GM19099 (cell line): ENCODE measurements around the gene CIBAR2.

Source experiments
- POLR2A ChIP-seq: IDR thresholded peaks from 3 replicates; pipeline ENCODE4 v1.6.1; 2011; ENCODE audit warnings: low read depth; ENCODE audit not compliant: insufficient read length; ENCODE audit errors: extremely low read depth

The CIBAR2 gene

DNA sequence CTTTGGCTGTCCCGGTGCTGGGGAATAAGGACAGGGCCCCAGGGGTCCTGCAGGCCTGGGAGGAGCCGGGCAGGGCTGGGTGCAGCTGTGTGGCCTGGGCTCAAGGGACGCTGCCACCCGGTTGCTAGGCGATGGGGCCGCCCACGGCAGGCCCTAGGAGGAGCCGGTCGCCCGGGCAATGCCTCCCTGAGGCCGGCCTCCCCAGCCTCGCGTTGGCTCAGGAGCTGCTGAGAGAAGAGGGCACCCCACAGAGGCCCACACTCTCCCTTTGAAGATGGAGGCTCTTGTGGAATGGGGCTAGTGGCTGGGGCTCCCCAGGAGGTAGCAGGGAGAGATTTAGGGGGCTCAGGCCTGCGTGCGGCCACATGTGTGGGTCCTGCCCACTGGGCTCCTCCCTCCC is at the start of gene CIBAR2:
Gene CIBAR2, minus strand, starts transcription at position 109 of the 400 bp plus-strand sequence. CDS start 120 bp downstream, outside the sequence.
- no peak for TF ChIP-seq POLR2A

DNA sequence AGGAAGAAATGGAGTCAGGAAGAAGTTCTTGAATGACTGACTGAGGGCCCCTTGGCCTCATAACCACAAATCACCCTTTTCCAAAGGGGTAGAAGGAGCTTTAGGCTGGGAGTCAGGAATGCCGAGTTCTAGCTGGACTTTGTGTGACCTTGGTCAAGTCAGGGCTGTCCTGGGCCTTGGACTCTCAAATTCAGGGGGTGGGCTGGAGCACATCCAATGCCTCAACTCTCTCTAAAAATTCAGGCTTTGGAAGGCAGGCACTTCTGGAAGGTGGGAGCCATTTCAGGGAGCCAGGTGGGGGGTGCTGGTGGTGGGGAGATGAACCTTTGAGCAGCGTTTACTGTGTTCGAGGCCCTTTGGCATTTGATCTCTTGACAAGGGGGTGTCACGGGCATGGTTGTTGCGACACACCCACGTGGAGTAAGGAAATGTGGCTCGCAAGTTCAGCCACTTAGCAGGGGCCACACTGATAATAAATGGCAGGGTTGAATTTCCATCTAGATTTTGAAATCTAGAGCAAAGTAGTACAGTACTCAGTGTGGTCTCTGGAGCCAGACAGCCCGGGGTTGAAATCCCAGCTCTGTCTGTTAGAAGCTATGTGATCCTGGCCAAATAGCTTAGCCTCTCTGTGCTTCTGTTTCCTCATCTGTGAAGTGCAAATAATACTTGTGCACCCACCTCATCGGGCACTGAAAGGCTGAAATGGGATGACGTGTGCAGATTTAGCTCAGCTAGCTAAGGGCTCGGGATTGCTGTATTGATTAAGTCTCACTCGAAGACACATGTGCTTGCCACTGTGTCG is 47.1 kb upstream of the CIBAR2 start:
- TF ChIP-seq POLR2A = no peak

DNA sequence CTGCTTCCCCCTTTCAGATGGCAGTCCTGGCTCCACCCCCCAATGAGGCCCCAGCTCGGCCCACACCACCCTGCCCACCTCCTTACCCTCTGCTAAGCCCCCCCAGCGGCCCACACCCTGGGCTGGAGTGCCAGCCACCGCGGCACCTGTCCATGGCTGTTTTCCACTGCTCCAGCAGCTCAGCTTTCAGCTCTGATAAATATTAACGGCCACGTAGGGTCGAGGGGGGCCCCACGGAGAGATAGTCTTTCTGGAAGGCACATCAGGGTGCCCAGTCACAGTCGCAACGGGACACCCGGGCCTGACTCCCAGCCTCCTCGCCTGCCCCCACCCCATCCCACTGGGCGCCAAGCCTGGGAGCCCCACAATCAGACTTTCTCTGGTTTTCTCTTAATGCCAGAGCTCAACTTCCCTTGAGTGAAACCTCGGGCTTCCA is 46.5 kb upstream of the CIBAR2 start:
- TF ChIP-seq POLR2A = no peak

DNA sequence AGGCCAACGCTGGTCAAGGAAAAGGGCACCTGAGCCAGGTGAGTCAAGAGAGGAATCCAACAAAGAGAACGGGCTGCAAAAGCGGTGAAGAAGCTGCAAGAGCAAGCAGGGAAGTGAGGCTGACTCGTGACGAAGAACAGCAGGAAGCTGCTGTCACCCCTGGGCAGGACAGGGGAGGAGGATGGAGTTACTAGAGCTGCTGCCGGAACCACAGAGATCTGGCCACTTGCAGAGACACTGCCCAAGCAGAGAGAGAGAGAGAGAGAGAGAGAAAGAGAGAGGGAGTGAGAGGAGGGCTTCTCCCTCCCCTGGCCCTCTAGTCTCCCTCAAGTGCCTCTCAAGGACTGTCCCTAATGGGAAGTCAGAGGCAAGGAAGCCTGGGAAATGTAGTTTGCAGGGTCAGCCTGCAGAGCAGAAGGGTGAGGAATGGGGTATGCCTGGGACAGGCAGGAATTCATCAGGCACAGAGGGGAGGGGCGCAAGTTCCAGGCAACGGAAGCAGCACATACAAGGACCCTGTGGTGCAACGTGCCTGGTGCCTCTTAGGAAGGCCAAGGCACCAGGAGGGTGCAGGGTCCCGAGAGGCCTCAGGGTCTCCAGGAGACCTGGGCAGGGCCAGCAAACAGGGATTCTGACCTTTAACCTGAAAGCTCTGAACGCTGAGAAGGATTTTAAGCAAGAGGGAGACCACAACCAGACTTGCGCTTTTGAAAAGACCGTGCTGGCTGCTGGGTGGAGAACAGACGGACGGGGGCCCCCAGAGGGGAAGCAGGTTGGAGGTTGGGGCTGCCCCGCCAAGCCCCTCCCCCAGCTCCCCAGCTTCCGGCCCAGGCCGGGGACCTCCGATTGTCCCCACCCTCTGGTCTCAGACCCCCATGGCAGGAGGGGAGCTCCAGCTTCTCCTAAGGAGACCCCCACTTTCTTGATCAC is 45.8 kb upstream of the CIBAR2 start:
- no peak for TF ChIP-seq POLR2A

- TF ChIP-seq POLR2A = no peak
Observed at GRCh38 chr16:85157372-85157771, 45.1 kb upstream of the CIBAR2 start.

DNA sequence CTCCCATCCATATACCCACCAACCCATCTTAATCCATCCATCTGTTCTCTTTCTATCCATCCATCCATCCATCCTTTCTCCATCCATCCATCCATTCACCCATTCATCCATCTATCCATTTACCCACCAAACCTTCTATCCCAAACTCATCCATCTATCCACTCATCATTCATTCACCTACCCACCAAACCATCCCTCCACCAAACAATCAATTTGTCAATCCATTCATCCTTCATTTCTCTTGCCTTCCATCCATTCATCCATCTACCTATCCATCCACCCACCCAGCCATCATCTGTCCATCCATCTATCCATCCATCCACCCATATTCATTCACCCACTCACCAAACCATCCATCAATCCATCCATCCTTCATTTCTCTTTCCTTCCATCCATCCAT is 44.6 kb upstream of the CIBAR2 start:
- TF ChIP-seq POLR2A = no peak

- TF ChIP-seq POLR2A = no peak
Observed at GRCh38 chr16:85156440-85156839, 44.2 kb upstream of the CIBAR2 start.

DNA sequence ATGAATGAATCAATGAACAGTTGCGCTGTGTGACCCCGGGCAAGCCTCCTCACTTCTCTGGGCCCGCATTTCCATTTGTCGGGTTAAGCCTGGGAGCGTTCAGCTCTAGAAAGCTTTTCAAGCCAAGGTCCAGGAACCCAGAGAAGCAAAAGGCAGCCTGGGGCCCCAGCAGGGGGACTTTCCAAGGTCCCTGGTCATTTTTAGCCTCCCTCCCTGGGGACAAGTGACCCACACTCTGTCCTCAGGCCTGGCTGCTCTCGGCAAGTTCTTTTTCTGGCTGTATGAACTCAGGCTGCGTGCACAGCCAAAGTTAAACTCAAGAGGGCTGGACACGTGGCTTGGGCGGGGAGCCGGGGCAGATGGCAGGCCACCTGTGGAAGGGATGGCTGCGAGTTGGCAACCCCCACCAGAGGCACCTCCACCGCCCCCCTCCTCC is 41.4 kb upstream of the CIBAR2 start:
- TF ChIP-seq POLR2A = no peak

DNA sequence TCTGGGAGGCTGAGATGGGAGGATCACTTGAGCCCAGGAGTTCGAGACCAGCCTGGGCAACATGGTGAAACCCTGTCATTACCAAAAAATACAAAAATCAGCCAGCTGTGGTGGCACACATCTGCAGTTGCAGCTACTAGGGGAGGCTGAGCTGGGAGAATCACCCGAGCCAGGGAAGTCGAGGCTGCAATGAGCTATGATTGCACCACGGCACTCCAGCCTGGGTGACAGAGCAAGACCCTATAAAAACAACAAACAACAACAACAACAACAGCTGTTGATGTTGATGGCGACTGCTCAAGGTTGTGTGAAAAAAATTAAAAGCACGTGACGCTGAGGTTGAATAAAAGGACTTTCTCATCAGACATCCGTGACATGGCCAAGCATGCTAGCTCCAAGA is 40.8 kb upstream of the CIBAR2 start:
- no peak for TF ChIP-seq POLR2A

GRCh38 chr16:85152414-85153030 is 40.2 kb upstream of the CIBAR2 start:
- TF ChIP-seq POLR2A = no peak

DNA sequence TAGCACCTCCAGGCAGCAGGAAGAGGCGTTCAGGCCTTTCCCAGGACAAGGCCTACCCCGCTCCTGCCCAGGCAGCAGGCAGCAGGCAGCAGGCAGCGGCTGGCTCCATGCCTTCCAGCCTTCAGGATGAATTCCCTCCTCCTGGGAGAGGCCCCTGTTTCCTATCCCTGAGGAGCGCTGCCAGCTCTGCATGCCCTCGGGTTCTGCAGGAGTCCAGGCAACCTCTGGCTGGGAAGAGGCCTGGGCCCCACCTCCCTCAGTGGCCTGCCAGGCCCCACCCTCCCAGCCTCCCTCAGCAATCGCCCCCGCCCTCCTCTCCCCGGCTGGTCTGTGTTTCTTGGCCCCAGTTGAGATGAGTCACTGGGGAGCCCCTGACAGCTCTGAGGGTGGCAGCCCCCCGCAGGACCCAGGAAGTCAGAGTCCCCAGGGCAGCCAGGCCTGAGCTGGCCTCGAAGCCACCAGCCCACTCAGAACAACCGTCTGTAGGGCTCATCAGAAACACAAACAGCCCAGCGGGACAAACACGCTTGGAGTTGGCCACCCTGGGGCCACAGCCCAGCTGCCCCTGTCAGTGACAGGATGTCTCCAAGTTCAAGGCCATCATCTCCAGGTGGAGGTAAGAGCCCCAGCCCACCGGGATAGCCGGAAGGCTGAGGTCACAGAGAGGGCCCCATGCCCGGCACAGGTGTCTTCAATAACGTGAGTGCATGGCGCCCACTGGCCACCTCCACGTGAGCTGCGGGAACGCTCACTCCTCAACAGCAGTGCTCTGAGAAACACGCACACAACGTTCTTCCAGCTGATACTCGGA is 39.5 kb upstream of the CIBAR2 start:
- TF ChIP-seq POLR2A = no peak

- TF ChIP-seq POLR2A = no peak
Observed at GRCh38 chr16:85151079-85151602, 38.9 kb upstream of the CIBAR2 start.

- no peak for TF ChIP-seq POLR2A
Observed at GRCh38 chr16:85150331-85150940, 38.2 kb upstream of the CIBAR2 start.

GRCh38 chr16:85149776-85150175 is 37.5 kb upstream of the CIBAR2 start:
- TF ChIP-seq POLR2A = no peak
